ENCODE results near the gene ITPR2.

GRCh38 chr12:26878661-26879119 lies 45.7 kb upstream of the ITPR2 start:
- TF ChIP-seq POLR2A (IDR thresholded peaks at IDR 0.05): no peak
- TF ChIP-seq CTCF (IDR thresholded peaks at IDR 0.05): no peak
- peak; percentile 33 to 57 for TF ChIP-seq EP300 (IDR thresholded peaks at IDR 0.05)

All from tibial nerve (tissue), 4 donors.